T follicular helper cell (primary cell): ENCODE measurements around the gene CTSD.

Experiments used
- DNase-seq: peaks from one replicate; pipeline ENCODE4 v3.0.0-alpha.2; 2020; ENCODE audit warnings: low read depth

CTSD gene

DNA sequence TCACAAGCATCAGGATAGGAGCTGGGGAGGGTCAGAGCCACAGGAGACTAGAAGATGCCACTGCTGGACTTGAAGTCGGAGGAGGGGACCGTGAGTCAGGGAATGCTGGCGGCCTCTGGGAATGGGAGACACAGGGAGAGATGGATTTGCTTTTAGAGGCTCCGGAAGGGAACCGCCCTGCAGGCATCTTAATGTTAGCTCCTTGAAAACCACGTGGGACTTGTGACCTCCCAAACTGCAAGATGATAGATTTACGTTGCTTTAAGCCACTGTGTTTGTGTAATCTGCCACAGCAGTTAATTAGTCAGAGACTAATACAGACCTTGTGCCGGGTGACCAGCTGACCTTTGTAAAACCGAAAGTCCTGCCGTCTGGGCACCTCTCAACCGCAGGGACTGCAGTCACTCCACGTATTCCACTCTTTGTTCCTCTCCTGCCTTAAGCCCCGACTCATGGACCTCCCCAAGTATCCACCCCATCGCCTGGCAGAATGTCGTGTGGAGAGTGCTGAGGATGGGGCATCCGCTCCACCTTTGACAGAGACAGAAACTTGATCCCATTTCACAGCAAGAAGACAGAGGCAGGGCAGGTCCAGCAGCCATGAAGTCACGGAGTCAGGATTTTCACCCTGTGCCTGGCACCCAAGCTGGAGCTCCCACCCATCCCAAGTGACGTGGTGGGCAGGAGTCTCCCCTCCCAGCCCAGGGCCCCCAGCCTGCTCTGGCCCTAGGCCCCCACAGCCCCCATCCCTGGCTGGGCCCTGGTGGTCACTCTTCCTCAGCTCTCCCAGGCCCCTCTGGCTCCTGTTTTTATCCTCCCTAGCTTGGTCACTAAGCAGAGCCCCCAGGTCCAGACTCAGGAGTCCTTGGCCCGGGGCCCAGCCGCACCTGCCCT, 19.4 kb upstream of the CTSD start:
- no peak for DNase-seq

DNA sequence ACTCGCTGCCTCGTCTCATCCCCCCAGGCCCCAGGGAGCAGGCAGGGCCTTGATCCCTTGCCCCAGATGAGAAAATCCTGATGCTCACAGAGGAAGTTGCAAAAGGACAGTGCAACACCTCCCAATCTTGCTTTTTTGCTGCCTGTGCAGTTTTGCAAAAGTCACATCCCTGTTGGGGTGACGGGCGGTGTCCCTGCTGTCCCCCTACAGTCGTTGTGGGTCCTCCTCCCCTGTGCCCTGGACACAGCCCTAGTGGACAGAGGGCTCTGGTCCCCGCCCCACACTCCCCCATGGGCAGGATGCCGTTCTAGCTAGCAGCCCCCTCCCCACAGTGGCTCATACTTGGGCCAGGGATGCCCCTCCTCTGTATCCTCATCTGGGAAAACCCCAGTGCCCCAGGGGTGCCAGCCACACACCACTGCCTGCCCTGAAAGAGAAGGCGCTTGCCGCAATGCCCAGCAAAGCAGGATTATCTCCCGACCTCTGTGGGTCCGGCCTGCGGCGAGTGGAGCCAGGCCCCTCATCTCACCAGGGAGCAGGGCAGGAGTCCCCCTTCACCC, 18.4 kb upstream of the CTSD start:
- no peak for DNase-seq

DNA sequence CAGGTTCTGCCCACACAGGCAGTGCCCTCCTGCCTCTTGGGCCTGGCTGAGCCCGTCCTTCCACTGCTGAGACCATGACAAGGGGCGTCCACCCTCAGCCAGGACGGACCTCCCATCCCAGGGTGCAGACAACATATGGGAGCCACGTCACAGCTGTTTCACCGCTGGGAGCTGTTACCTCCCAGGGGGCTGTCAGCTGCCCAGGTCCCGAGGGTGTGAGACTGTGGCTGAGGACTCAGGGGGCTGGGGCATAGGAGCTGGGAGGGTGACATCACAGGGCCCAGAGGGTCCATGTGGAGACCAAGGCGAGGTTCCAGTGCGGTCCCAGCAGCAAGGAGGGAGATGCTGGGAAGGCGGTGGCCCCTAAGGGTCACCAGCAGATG, 17.9 kb upstream of the CTSD start:
- DNase-seq, result no peak

DNA sequence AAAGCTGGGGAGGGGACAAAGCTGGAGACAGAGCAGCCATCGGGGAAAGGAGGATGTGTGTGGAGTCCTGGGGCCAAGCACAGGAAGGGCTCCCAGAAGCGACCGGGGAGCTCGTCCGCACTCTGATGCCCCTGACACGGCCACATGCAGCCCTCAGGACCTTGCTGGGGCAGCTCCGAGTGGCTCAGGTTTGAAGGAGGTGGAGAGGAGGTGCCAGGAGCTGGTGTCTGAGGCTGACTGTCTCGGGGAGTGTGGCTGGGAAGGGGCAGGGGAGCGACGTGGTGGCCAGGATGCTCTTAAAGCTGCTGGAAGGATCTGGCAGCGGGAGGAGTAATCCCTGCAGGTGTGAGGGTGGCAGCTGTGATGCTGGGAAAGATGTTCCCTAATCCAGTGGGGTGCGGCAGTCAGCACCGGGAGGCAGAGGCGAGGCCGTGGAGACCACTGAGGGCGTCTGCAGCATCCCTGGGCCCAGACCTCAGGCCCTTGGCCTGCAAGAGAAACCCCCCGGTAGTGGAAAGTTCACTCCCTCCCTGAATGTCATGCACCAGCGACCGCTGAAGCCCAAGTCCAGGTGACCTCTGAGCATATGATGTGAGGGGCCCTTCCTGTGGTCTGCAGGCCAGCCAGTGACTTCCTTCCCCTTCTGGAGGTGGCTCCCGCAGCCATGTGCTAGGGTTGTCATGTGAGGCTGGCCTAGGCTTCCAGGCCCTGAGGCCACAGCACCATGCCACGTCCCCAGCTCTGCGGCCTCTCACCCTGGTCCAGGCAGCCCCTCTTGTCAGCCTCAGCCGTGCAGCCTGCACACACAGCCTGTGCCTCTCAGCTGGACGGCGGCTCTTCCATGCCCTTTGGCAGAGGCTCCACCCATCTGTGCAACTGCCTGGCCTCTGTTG, 17.2 kb upstream of the CTSD start:
- DNase-seq, result no peak

DNA sequence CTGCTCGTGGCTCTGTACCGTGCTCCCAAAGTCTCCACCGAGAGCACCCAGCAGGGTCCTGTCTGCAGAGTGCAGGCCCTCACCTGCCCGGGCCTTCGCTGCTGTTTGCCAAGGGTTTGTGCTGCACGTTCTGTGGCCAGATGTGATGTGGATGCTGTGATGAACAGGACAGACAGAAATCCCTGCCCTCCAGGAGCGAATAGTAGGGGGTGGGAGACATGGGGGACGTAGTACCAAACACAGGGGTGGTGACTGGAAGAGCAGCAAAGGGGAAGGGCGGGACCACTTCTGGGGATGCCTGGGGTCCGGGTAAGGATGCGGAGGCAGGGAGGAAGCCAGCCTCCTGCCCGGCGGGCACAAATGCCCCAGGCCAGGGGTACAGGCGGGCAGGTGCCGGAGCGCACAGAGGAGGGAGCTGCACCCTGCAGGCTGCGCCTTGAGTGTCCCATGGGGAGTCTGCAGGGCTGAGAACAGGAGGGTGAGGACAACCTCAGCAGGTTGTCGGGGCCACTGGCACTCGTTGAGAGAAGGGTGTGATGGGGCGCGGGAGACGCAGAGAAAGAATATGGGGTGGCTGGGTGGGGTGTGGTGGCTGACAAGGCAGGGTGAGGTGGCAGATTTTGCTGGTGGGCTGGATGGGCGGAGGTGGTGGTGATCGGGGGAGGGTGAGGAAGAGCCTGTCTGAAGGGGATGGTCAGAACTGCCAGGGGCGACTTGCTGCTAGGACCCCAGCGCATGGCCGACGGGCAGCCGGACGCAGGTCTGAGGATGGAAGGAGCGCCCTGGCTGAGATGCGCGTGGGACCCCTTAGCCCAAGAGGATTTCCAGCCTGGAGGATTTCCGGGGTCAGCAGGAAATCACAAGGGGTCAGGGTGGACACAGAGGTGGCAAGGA, 16.3 kb upstream of the CTSD start:
- no peak for DNase-seq

DNA sequence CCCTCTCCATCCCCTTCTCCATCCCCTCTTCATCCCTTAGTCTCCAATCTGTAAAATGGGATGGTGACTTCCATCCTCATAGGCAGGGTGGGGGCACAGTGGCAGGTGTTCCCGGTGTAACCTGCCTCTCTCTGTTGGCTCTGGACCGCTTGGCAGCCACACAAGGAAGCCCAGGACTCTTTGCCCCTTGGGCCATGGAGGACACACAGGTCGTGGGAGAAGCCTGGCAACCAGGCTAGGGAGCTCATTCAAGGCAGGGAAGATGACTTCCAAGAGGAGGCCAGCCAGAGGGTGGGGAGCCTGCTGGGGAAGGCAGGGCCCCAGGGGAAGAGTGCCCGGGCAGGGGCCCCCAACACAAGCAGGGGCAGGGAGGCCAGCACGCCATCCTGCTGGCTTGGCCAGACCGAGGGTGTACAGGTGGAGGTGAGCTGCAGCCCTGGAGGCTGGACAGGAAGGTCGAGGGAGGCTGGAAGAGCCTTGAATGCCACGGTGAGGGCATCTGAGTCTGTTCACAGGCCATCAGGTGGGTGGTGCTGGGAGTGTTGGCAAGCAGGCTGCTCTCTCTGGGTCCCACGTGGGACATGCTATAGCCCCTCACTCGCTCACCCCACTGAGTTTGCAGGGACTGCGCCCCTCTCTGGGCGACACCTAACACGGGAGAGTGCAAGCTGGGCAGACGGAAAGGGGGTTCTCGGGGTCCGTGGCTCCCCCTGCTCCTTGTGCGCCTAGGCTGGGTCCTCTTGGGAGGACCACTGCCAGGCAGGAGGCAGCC, 15.5 kb upstream of the CTSD start:
- DNase-seq, result no peak

DNA sequence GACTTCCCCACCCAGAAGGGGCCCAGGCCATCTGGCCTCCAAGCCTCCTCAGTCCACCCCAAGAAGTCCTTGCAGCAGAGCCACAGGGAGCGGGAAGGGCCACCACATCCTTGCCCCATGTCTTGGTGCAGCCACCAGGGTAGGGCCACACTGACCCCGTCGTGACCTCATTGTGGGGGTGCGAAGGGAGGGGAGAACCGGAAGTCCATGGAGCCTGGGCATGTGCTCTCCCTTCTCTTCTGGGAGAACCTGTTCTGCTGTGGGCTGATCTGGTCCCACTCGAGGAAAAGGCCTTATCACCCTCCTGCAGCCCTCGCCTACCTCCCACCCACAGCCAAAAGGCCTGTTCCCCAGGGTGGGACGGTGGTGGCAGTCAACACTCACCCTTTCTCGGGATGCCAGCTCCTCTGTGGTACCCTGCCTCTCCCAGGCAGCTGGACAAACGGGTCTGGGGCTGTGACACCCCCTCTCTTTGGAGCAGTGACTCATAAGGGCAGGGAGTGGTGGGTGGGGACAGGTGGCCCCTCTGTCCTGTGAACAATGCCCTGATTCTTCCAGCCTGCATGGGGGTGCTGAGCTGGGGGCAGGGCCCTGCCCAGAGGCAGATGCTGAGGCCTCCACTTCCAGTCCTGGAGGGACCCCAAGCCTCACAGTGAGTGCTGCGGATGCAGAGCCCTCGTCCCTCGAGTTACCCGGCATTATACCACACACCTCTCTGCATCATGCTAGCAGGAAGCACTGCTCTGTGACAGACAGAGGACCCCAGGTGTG, 14.6 kb upstream of the CTSD start:
- no peak for DNase-seq

DNA sequence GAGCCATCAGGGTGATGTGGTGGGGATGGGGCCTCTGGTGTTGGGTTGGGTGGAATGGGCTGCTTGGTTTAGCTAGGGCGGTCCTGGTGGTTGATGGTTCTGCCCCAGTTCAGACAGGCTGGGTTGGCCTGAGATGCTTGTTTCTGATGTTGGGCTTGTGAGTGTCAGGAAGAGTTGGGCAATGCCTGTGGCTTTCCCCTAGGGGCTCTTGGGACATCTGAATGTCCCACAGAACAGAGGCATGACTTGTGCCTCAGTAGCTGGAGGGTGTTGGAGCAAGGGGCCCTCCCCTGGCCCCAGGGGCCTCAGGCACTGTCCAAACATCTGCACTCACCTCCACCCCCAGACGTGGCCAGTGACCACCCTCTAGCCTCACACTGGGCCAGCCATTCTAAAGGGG, 14.0 kb upstream of the CTSD start:
- no peak for DNase-seq

DNA sequence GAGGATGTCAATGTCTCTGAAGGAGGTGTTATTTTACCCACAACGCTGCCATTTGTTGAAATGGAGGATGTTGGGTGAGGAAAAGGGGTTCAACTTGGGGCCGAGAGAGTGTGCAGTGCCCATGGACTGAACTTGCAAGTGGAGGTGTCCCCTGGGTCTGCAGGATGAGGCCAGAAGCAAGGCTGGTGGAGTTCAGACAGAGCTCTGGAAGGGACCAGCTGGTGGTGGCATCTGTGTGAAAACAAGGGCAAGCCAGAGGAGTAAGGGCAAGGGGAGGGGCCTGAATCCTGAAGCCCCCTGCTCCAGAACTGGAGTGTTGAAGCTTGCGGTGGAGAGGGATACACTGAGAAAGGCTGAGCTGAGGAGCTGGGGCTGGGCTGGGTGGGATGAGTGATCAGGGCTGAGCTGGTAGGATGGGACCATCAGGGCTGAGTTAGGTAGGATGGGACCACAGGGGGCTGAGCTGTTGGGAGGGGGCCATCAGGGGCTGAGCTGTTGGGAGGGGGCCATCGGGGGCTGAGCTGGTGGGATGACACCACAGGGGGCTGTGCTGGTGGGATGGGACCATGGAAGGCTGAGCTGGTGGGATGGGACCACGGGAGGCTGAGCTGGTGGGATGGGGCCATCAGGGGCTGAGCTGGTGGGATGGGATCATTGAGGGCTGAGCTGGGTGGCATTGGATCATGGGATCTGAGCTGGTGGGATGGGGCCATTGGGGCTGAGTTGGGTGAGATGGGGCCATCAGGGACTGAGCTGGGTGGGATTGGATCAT, 13.4 kb upstream of the CTSD start:
- DNase-seq, result no peak

DNA sequence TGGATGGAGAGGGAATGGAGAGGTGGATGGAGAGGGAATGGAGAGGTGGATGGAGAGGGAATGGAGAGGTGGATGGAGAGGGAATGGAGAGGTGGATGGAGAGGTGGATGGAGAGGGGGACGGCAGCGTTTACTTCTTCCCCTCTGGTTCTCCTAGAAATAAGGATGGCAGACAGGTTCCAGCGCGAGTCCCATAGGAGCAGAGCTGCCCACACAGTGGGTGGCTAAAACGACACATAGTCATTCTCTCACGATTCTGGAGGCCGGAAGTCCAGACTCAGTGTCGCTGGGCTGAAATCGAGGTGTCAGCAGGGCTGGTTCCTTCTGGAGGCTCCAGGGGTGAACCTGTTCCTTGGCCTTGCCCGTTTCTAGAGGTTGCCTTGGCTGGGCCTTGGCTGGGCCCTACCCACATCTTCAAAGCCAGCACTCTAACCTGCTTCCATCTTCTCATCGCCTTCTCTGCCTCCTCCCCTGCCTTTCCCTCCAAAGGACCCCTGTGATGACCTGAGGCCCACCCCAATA, 12.7 kb upstream of the CTSD start:
- no peak for DNase-seq

DNA sequence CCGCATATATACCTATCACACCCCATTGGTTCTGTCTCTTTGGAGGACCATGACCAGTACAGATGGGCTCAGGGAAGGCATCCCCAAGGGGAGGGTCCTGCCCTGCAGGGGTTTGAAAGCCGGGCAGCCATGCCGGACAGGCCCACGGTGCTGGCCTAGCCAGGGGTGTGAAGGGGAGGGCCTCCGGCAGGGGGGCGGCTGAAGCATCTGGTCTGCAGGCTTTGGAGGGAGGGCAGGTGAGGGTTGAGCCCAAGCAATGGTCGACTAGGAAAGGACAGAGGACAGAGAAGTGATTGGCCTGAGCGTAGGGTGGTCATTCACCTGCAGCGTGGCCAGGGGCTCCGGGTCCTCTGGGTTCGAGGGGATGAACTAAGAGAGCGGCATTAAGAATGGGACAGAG, 11.2 kb upstream of the CTSD start:
- no peak for DNase-seq

DNA sequence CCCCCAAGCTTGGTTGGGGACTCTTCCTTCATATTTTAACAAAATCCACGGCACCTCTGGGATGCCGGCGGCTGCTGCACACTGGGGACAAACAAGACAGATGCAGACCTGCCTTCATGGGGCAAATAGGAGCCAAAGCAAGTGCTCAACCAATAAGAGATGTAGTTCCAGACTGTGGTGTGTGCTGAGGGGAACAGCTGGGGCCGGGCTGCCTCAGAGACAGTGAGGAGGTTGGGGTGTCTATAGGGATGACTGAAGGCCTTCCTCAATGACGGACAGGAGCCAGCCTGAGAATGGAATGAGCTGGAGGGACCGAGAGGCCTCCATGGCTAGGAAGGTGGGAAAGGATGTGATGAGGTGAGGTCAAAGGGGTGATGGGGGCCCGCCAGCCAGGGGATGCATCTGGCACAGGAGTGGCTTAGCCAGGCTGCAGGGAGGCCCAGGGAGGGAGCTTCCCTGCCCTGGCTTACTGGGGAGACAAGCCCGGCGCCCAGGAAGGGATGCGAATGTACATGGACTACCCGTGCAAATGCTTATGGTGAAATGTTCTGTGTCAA, 10.3 kb upstream of the CTSD start:
- no peak for DNase-seq

DNA sequence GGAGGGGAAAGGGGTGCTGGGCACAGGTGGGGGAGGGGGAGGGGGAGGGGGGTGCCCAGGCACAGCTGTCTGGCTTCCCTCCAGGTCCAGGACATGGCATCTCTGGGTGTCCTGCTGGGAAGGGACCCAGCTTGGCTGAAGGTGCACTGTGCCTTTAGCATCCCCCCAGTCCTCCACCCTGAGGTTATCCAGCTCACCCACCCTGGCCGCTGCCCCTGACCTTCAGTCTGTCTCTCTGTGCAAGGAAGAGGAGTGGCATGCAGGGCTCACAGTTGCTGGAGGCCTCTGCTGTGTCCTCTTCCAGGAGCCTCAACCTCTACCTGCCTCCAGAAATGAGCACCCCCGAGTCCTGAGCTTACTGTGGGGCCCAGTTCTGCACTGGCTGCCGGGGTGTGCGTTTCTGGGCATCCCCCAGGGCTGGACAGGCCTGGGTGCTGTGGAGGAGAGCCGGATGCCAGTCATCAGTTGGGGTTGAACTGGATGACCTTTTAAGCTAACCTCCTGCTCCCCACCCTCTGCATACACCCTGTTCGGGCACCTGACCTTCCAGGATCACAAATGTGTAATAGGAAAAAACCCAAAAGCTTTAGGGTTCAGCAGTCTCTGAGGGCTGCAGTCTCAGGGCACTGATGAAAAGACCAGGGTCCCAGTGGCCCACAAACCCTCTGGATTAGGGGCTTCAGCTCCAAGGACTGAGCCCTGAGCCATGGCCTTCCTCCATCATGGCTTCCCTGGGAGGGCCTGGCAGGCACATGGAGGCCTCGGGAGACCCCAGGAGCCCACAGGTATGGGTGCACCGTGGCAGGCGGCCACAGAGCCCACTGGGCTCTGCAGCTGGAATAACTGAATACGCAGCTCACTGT, 9.6 kb upstream of the CTSD start:
- DNase-seq, result no peak

DNA sequence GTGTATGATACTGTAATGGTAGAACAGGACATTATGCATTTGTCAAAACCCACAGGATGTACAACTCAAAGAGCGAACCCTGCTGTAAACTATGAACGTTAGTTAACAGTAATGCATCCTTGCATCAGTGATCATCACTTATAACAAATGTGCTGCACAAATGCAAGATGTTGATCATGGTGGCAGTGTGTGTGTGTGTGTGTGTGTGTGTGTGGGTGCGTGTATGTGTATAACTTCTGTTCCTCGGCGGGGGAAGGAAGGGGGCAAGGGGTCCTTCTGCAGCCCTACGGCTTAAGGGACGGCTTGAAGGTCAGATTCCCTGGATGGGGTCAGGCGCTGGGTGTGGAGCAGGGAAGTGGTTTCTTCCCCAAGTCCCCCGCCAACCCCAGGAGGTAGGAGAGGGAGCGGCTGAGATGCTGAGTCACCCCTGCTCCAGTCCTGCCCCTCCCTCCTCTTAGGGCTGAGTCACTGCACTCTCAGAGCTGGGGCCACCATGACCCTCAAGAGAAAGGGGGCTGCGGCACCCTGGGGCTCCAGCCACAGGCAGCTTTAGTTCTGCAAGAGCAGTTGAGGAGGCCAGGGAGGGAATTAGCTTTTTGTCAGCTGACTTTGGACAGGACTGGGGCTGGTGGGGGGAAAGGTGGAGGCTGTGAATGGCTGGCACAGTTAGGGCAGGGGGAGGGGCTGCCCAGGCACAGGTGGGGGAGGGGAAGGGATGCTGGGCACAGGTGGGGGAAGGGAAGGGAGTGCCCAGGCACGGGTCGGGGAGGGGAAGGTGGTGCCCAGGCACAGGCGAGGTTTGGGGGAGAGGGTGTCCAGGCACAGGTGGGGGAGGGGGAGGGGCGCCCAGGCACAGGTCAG, 8.8 kb upstream of the CTSD start:
- DNase-seq, result no peak

DNA sequence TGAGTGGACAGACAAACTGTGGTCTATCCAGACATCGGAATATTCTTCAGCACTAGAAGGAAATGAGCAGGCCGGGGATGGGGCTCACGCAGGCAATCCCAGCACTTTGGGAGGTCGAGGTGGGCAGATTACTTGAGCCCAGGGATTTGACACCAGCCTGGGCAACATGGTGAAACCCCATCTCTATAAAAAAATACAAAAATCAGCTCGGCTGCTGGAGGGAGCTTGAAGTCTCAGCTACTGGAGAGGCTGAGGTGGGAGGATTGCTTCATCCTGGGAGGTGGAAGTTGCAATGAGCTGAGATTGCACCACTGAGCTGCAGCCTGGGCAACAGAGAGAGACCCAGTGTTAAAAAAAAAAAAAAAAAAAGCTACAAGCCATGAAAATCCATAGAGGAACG, 8.0 kb upstream of the CTSD start:
- no peak for DNase-seq

DNA sequence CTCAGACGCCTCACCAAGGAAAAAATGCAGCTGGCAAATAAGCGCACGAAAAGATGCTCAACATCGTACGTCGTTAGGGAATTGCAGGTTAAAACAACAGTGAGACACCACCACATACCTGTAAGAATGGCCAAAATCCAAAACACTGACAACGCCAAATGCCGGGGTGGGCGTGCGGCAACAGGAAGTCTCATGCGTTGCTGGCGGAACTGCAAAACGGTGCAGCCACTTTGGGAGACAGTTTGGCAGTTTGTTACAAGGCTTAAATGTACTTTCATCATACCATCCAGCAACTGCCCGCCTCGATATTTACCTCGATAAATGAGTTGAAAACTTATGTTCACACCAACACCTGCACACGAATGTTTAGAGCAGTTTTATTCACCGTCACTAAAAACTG, 7.5 kb upstream of the CTSD start:
- no peak for DNase-seq

DNA sequence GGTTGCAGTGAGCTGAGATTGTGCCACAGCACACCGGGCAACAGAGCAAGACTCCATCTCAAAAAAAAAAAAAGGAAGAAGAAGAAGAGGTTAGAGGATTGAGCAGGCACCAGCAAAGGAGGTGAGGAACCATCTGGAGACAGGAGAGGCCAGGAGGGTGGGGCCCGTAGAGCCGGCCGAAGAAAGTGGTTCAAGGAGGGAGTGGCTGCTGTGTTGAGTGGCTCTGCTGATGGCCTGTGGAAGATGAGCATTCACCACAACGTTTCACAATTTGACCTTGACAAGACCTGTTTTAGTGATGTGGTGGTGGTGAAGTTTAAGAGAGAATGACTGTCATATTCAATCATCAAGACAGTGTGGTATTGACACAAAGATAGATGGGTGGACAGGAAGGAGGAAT, 6.8 kb upstream of the CTSD start:
- no peak for DNase-seq
